Body of pancreas (tissue), 4 donors: ENCODE data around the gene SMAD5.

Experiments
- CTCF ChIP-seq, 7 experiments: fragments of 450-650 bp in 4 of 7; fragments of 200-600 bp in 3 of 7; sonication (generic) in 3 of 7; IDR thresholded peaks; one replicate each; pipeline ENCODE4 v1.5.1; 2016 to 2019; ENCODE audit warnings: antibody characterized with exemption in 7 of 7
- POLR2A ChIP-seq, 3 donors: fragments of 450-650 bp; IDR thresholded peaks; one replicate each; pipeline ENCODE4 v1.6.1; 2016; ENCODE audit warnings: antibody characterized with exemption in 3 of 3, mild to moderate bottlenecking in 2 of 3

- TF ChIP-seq CTCF (IDR thresholded peaks at IDR 0.05): no peak
- TF ChIP-seq POLR2A (IDR thresholded peaks at IDR 0.05): no peak
These were observed 66.8 kb downstream of the SMAD5 start for GRCh38 chr5:136199408-136199807.
